GM19455 (cell line): ENCODE results near the gene PSD2.
"Not testable (repeated sequence)": the region's sequence is repeated elsewhere in the genome, so short reads cannot be mapped to it uniquely, and the experiment has no call there.

Source experiments
- ATAC-seq: cut with Tn5 transposase; IDR thresholded peaks from one replicate; pipeline ENCODE4 v1.9.1; 2021; ENCODE audit not compliant: unreplicated experiment

PSD2 gene

GRCh38 chr5:139789116-139789844 is 6.3 kb upstream of the PSD2 start:
- no peak for ATAC-seq

- ATAC-seq: no peak
Observed at GRCh38 chr5:139789845-139790189, 5.8 kb upstream of the PSD2 start.

GRCh38 chr5:139792218-139792617 is 3.4 kb upstream of the PSD2 start:
- no peak for ATAC-seq

GRCh38 chr5:139792655-139793054 is 3.0 kb upstream of the PSD2 start:
- not testable (repeated sequence) for ATAC-seq

GRCh38 chr5:139794067-139794846 is 1.4 kb upstream of the PSD2 start:
- no peak for ATAC-seq

- no peak for ATAC-seq
Observed at GRCh38 chr5:139796061-139796806, 626 bp downstream of the PSD2 start.

GRCh38 chr5:139797335-139797734 is 1.7 kb downstream of the PSD2 start:
- ATAC-seq: no peak

- ATAC-seq: no peak
Observed at GRCh38 chr5:139797856-139798510, 2.4 kb downstream of the PSD2 start.

- no peak for ATAC-seq
Observed at GRCh38 chr5:139798883-139799282, 3.3 kb downstream of the PSD2 start.

GRCh38 chr5:139799359-139799758 is 3.8 kb downstream of the PSD2 start:
- no peak for ATAC-seq

GRCh38 chr5:139803978-139804377 is 8.4 kb downstream of the PSD2 start:
- ATAC-seq: no peak

- no peak for ATAC-seq
Observed at GRCh38 chr5:139804800-139805397, 9.3 kb downstream of the PSD2 start.

GRCh38 chr5:139805545-139805944 is 9.9 kb downstream of the PSD2 start:
- ATAC-seq: no peak

GRCh38 chr5:139806111-139806510 is 10.5 kb downstream of the PSD2 start:
- ATAC-seq: no peak

GRCh38 chr5:139806726-139807646 is 11.4 kb downstream of the PSD2 start:
- ATAC-seq: no peak

- ATAC-seq: no peak
Observed at GRCh38 chr5:139807647-139808030, 12.0 kb downstream of the PSD2 start.

GRCh38 chr5:139808481-139809330 is 13.1 kb downstream of the PSD2 start:
- ATAC-seq: no peak

GRCh38 chr5:139809331-139809810 is 13.8 kb downstream of the PSD2 start:
- no peak for ATAC-seq
